ENCODE results near the gene ATL3. TPM values are rescaled to one million over a fixed set of nuclear protein-coding genes. Genes with fewer than 3 reads are reported as not detected.
A peak's percentile ranks its signal among the peaks of the same experiment; 100 is the strongest.
"Not testable (repeated sequence)": the region's sequence is repeated elsewhere in the genome, so short reads cannot be mapped to it uniquely, and the experiment has no call there.

Gene ATL3
- total and polyA plus RNA-seq, 11 donors: 4.7 to 30.4 (median 13.3) TPM

- 88 to 99% (median 90%) methylated on average over 3 of the region's 3 CpGs for WGBS, 4 donors
- ATAC-seq: no peak
- Histone ChIP-seq H3K36me3 (peaks cover 0 to 95% (median 82%) of the 10 kb centered on the region in 9 donors), H3K9me3 (no peaks in the 10 kb centered on the region), H3K4me1 (no peaks in the 10 kb centered on the region), H3K27me3 (no peaks in the 10 kb centered on the region), H3K4me3 (no peak overlapping the region), H3K27ac (no peak overlapping the region)
- no peak for DNase-seq
- TF ChIP-seq CTCF (IDR thresholded peaks at IDR 0.05) (no peak), POLR2A (IDR thresholded peaks at IDR 0.05) (no peak)
- intact Hi-C loops (cut with DNase I): no loop called here
Observed at GRCh38 chr11:63652671-63653070, 18.5 kb downstream of the ATL3 start.

- peaks cover 0 to 89% (median 84%) of the 10 kb centered on the region in 9 donors for H3K36me3 ChIP-seq
- 93 to 100% (median 97%) methylated on average over 3 of the region's 3 CpGs for WGBS, 4 donors
- intact Hi-C loops (cut with DNase I): loop anchor here in 6 of 10 donors (5.0 to 10.0 kb wide), 3 partner anchors 92 to 611 kb away; no protein-coding TSS in a partner anchor
Observed at GRCh38 chr11:63643205-63643604, 28.0 kb downstream of the ATL3 start.

GRCh38 chr11:63641727-63642126 is 29.4 kb downstream of the ATL3 start:
- no peak for DNase-seq
- ATAC-seq: peak in 1 of 4 donors; percentile 29
- Histone ChIP-seq H3K36me3 (peaks cover 0 to 89% (median 79%) of the 10 kb centered on the region in 9 donors), H3K27me3 (no peaks in the 10 kb centered on the region), H3K4me1 (peaks cover 0 to 8% (median 0%) of the 10 kb centered on the region in 12 donors), H3K27ac (no peak overlapping the region), H3K9me3 (no peaks in the 10 kb centered on the region), H3K4me3 (no peak overlapping the region)
- TF ChIP-seq CTCF (IDR thresholded peaks at IDR 0.05) (peak in 3 of 12 donors; percentile 16 to 28 (median 20)), POLR2A (IDR thresholded peaks at IDR 0.05) (no peak)
- intact Hi-C loops (cut with DNase I): loop anchor here in 6 of 10 donors (5.0 to 10.0 kb wide), 3 partner anchors 93 to 609 kb away; no protein-coding TSS in a partner anchor

More at GRCh38 chr11:63643205-63643604, 28.0 kb downstream of the ATL3 start:
- no peak for DNase-seq
- no peak for ATAC-seq
- H3K4me3 ChIP-seq: no peak overlapping the region
- H3K4me1 ChIP-seq: peaks cover 0 to 8% (median 0%) of the 10 kb centered on the region in 12 donors
- TF ChIP-seq POLR2A (IDR thresholded peaks at IDR 0.05) (no peak), CTCF (IDR thresholded peaks at IDR 0.05) (no peak)
- no peaks in the 10 kb centered on the region for H3K27me3 ChIP-seq
- no peak overlapping the region for H3K27ac ChIP-seq
- no peaks in the 10 kb centered on the region for H3K9me3 ChIP-seq

GRCh38 chr11:63639199-63639832 is 31.9 kb downstream of the ATL3 start:
- TF ChIP-seq POLR2A (IDR thresholded peaks at IDR 0.05) (no peak), CTCF (IDR thresholded peaks at IDR 0.05) (peak in 11 of 12 donors; percentile 27 to 63 (median 48))
- ATAC-seq (peak in 1 of 4 donors; percentile 26), DNase-seq (no peak)
- intact Hi-C loops (cut with DNase I): loop anchor here in 5 of 10 donors (2.0 to 10.0 kb wide), 5 partner anchors 98 to 615 kb away; no protein-coding TSS in a partner anchor
- peaks cover 0 to 8% (median 0%) of the 10 kb centered on the region in 12 donors for H3K4me1 ChIP-seq
- H3K27me3 ChIP-seq: no peaks in the 10 kb centered on the region
- H3K9me3 ChIP-seq: no peaks in the 10 kb centered on the region
- 76 to 81% (median 78%) methylated on average over 3 of the region's 3 CpGs for WGBS, 4 donors
- no peak overlapping the region for H3K4me3 ChIP-seq
- H3K36me3 ChIP-seq: peaks cover 0 to 89% (median 79%) of the 10 kb centered on the region in 9 donors
- peak overlapping the region in 1 of 12 donors; percentile 4 for H3K27ac ChIP-seq

- ATAC-seq, H3K27ac ChIP-seq, DNase-seq, H3K4me3 ChIP-seq, H3K27me3 ChIP-seq, H3K9me3 ChIP-seq: not testable (repeated sequence)
- peaks cover 0 to 12% (median 0%) of the 10 kb centered on the region in 12 donors for H3K4me1 ChIP-seq
- peaks cover 0 to 89% (median 78%) of the 10 kb centered on the region in 9 donors for H3K36me3 ChIP-seq
- 95 to 99% (median 96%) methylated on average over 8 of the region's 8 CpGs for WGBS, 4 donors
- intact Hi-C loops (cut with DNase I): loop anchor here in 5 of 10 donors (2.0 to 10.0 kb wide), 5 partner anchors 99 to 614 kb away; no protein-coding TSS in a partner anchor
Observed at GRCh38 chr11:63638436-63638835, 32.7 kb downstream of the ATL3 start.

All from heart left ventricle (tissue), 16 donors.